ENCODE data around the gene HPGD. TPM values are rescaled to one million over a fixed set of nuclear protein-coding genes. Genes with fewer than 3 reads are reported as not detected.

The HPGD gene
- total RNA-seq, 2 donors from 2014 or later = 11.5 to 43.8 TPM

Other genes starting within 250 kb of the HPGD start
- 10 to 100 TPM; 10.1 to 11.1 TPM for gene FBXO8, start 238.8 kb downstream of the HPGD start, total RNA-seq
- gene CEP44, start 238.6 kb downstream of the HPGD start, total RNA-seq = 10 to 100 TPM; 17.7 to 26.1 TPM

All from activated T-helper 17 cell treated with anti-CD3 and anti-CD28 coated beads, Interleukin-2, amount 50 U/mL, for 72 hours (primary cell).